ENCODE measurements around the gene GSTM4.

DNA sequence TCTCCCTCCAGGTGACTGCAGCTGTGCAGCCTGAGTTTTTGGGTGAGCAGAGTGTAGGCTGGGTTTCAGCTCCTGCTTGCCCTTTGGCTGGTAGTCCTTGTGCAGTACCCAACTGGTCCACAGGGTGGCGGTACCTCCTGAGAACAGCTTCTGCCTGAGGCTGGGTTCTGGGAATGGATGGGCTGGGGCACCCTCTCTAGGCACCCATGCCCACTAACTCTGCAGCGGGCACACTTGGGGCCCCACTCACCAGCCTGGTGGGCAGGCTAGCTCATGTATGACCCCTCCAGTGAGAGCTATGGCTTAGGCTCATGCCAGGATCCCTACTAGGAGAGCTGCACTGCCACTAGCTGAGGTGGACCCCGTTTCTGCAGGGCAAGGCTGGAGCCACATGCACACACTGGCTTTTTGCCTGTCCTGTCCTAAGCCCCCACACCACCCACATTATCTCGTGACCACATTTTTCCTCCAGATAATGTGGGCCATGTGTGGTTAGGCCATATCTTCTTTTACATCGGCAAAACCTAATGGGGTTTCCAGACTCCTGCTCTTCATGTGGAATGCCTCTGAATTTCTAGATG is 15.5 kb upstream of the GSTM4 start:
- TF ChIP-seq, protein P1, sequence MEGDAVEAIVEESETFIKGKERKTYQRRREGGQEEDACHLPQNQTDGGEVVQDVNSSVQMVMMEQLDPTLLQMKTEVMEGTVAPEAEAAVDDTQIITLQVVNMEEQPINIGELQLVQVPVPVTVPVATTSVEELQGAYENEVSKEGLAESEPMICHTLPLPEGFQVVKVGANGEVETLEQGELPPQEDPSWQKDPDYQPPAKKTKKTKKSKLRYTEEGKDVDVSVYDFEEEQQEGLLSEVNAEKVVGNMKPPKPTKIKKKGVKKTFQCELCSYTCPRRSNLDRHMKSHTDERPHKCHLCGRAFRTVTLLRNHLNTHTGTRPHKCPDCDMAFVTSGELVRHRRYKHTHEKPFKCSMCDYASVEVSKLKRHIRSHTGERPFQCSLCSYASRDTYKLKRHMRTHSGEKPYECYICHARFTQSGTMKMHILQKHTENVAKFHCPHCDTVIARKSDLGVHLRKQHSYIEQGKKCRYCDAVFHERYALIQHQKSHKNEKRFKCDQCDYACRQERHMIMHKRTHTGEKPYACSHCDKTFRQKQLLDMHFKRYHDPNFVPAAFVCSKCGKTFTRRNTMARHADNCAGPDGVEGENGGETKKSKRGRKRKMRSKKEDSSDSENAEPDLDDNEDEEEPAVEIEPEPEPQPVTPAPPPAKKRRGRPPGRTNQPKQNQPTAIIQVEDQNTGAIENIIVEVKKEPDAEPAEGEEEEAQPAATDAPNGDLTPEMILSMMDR (conservative IDR thresholded peaks at IDR 0.05): peak; percentile 100
- no peak for TF ChIP-seq EZH2 (IDR thresholded peaks at IDR 0.05; ENCODE audit: low read depth)

Measured in PC-9 (cell line).